ENCODE measurements around the gene PFDN4. TPM values are rescaled to one million over a fixed set of nuclear protein-coding genes. Genes with fewer than 3 reads are reported as not detected.
A peak's percentile ranks its signal among the peaks of the same experiment; 100 is the strongest.

The PFDN4 gene
- total and polyA plus RNA-seq, 2 of the 13 experiments (the other 11 are each of a cell fraction or from before 2014, with no cell fraction given), result 59.8 to 227 TPM

DNA sequence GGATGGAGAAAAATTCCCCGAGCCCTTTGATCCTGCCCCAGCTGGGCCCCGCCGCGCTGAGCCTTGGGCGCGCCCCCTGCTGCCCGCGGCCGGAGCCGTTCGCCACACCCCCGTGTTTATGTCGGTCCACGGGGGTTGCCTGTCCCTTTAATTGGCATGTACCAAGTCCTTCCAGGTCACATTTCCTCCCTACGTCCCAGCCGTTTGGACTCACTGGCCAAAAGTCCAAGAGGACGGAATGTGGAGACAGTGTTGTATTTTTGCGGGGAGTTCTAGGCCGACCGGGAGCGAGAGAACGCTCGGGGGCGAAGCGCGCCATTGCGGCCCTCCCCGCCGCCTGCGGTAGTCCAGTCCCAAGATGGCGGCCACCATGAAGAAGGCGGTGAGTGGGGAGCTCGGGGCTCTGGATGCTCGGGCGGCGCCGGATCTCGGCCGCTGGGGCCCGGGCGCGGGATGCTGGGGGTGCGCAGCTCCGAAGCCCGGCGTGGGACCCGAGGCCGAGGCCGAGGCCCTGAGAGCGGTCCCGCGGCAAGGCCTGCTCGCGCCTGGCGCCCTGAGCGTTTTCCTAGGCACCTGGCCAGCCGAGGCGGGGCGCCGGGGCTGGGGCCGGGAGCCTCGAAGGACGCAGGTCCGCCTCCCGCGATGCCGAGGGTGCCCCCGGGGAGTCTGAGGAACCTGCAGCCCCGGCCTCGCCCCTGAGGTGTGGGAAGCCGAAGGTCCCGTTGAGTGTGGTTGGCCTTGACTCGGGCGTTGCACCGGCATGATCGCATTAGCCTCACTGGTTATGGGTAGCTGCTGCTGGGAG, at the start of gene PFDN4 (continued):
- TF ChIP-seq, protein P1, sequence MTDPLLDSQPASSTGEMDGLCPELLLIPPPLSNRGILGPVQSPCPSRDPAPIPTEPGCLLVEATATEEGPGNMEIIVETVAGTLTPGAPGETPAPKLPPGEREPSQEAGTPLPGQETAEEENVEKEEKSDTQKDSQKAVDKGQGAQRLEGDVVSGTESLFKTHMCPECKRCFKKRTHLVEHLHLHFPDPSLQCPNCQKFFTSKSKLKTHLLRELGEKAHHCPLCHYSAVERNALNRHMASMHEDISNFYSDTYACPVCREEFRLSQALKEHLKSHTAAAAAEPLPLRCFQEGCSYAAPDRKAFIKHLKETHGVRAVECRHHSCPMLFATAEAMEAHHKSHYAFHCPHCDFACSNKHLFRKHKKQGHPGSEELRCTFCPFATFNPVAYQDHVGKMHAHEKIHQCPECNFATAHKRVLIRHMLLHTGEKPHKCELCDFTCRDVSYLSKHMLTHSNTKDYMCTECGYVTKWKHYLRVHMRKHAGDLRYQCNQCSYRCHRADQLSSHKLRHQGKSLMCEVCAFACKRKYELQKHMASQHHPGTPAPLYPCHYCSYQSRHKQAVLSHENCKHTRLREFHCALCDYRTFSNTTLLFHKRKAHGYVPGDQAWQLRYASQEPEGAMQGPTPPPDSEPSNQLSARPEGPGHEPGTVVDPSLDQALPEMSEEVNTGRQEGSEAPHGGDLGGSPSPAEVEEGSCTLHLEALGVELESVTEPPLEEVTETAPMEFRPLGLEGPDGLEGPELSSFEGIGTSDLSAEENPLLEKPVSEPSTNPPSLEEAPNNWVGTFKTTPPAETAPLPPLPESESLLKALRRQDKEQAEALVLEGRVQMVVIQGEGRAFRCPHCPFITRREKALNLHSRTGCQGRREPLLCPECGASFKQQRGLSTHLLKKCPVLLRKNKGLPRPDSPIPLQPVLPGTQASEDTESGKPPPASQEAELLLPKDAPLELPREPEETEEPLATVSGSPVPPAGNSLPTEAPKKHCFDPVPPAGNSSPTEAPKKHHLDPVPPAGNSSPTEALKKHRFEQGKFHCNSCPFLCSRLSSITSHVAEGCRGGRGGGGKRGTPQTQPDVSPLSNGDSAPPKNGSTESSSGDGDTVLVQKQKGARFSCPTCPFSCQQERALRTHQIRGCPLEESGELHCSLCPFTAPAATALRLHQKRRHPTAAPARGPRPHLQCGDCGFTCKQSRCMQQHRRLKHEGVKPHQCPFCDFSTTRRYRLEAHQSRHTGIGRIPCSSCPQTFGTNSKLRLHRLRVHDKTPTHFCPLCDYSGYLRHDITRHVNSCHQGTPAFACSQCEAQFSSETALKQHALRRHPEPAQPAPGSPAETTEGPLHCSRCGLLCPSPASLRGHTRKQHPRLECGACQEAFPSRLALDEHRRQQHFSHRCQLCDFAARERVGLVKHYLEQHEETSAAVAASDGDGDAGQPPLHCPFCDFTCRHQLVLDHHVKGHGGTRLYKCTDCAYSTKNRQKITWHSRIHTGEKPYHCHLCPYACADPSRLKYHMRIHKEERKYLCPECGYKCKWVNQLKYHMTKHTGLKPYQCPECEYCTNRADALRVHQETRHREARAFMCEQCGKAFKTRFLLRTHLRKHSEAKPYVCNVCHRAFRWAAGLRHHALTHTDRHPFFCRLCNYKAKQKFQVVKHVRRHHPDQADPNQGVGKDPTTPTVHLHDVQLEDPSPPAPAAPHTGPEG (CRISPR knock-in tag; IDR thresholded peaks at IDR 0.05), result peak; percentile 93
- TF ChIP-seq ZKSCAN1 (IDR thresholded peaks at IDR 0.05; ENCODE audit: low read length), result peak; percentile 48; the same call in 1 of the 2 replicates
- TF ChIP-seq, protein P2, sequence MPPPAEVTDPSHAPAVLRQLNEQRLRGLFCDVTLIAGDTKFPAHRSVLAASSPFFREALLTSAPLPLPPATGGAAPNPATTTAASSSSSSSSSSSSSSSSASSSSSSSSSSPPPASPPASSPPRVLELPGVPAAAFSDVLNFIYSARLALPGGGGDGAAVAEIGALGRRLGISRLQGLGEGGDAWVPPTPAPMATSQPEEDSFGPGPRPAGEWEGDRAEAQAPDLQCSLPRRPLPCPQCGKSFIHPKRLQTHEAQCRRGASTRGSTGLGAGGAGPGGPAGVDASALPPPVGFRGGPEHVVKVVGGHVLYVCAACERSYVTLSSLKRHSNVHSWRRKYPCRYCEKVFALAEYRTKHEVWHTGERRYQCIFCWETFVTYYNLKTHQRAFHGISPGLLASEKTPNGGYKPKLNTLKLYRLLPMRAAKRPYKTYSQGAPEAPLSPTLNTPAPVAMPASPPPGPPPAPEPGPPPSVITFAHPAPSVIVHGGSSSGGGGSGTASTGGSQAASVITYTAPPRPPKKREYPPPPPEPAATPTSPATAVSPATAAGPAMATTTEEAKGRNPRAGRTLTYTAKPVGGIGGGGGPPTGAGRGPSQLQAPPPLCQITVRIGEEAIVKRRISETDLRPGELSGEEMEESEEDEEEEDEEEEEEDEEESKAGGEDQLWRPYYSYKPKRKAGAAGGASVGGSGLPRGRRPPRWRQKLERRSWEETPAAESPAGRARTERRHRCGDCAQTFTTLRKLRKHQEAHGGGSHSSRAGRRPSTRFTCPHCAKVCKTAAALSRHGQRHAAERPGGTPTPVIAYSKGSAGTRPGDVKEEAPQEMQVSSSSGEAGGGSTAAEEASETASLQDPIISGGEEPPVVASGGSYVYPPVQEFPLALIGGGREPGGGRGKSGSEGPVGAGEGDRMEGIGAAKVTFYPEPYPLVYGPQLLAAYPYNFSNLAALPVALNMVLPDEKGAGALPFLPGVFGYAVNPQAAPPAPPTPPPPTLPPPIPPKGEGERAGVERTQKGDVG (CRISPR knock-in tag; IDR thresholded peaks at IDR 0.05; ENCODE audit: borderline replicate concordance), result no peak
- no peak for TF ChIP-seq ZNF282 (IDR thresholded peaks at IDR 0.05; ENCODE audit: partially characterized antibody)
- TF ChIP-seq, protein P3, sequence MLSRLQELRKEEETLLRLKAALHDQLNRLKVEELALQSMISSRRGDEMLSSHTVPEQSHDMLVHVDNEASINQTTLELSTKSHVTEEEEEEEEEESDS (CRISPR knock-in tag; IDR thresholded peaks at IDR 0.05; ENCODE audit: borderline replicate concordance), result 0 out of 2 replicates have a peak, but pooled peaks have one; percentile 55
- peak; percentile 92 for TF ChIP-seq SPEN (CRISPR knock-in tag; IDR thresholded peaks at IDR 0.05; ENCODE audit: low read depth)
- TF ChIP-seq ZNF660 (CRISPR knock-in tag; IDR thresholded peaks at IDR 0.05; ENCODE audit: borderline replicate concordance, low read depth), result no peak
- 0 out of 2 replicates have a peak, but pooled peaks have one; percentile 5 for TF ChIP-seq MAFG (CRISPR knock-in tag; IDR thresholded peaks at IDR 0.05)
- TF ChIP-seq, protein P4, sequence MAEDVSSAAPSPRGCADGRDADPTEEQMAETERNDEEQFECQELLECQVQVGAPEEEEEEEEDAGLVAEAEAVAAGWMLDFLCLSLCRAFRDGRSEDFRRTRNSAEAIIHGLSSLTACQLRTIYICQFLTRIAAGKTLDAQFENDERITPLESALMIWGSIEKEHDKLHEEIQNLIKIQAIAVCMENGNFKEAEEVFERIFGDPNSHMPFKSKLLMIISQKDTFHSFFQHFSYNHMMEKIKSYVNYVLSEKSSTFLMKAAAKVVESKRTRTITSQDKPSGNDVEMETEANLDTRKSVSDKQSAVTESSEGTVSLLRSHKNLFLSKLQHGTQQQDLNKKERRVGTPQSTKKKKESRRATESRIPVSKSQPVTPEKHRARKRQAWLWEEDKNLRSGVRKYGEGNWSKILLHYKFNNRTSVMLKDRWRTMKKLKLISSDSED (CRISPR knock-in tag; IDR thresholded peaks at IDR 0.05), result peak; percentile 79; the same call in 1 of the 2 replicates
- TF ChIP-seq, protein P5, sequence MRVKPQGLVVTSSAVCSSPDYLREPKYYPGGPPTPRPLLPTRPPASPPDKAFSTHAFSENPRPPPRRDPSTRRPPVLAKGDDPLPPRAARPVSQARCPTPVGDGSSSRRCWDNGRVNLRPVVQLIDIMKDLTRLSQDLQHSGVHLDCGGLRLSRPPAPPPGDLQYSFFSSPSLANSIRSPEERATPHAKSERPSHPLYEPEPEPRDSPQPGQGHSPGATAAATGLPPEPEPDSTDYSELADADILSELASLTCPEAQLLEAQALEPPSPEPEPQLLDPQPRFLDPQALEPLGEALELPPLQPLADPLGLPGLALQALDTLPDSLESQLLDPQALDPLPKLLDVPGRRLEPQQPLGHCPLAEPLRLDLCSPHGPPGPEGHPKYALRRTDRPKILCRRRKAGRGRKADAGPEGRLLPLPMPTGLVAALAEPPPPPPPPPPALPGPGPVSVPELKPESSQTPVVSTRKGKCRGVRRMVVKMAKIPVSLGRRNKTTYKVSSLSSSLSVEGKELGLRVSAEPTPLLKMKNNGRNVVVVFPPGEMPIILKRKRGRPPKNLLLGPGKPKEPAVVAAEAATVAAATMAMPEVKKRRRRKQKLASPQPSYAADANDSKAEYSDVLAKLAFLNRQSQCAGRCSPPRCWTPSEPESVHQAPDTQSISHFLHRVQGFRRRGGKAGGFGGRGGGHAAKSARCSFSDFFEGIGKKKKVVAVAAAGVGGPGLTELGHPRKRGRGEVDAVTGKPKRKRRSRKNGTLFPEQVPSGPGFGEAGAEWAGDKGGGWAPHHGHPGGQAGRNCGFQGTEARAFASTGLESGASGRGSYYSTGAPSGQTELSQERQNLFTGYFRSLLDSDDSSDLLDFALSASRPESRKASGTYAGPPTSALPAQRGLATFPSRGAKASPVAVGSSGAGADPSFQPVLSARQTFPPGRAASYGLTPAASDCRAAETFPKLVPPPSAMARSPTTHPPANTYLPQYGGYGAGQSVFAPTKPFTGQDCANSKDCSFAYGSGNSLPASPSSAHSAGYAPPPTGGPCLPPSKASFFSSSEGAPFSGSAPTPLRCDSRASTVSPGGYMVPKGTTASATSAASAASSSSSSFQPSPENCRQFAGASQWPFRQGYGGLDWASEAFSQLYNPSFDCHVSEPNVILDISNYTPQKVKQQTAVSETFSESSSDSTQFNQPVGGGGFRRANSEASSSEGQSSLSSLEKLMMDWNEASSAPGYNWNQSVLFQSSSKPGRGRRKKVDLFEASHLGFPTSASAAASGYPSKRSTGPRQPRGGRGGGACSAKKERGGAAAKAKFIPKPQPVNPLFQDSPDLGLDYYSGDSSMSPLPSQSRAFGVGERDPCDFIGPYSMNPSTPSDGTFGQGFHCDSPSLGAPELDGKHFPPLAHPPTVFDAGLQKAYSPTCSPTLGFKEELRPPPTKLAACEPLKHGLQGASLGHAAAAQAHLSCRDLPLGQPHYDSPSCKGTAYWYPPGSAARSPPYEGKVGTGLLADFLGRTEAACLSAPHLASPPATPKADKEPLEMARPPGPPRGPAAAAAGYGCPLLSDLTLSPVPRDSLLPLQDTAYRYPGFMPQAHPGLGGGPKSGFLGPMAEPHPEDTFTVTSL (CRISPR knock-in tag; IDR thresholded peaks at IDR 0.05; ENCODE audit: borderline replicate concordance), result peak; percentile 60; the same call in 1 of the 2 replicates
